ENCODE measurements around the gene NDUFB2. TPM values are rescaled to one million over a fixed set of nuclear protein-coding genes. Genes with fewer than 3 reads are reported as not detected.
A peak's percentile ranks its signal among the peaks of the same experiment; 100 is the strongest.
"Not testable (repeated sequence)": the region's sequence is repeated elsewhere in the genome, so short reads cannot be mapped to it uniquely, and the experiment has no call there.

The NDUFB2 gene
- total RNA-seq, 2 donors from 2014 or later = 128 to 147 TPM

DNA sequence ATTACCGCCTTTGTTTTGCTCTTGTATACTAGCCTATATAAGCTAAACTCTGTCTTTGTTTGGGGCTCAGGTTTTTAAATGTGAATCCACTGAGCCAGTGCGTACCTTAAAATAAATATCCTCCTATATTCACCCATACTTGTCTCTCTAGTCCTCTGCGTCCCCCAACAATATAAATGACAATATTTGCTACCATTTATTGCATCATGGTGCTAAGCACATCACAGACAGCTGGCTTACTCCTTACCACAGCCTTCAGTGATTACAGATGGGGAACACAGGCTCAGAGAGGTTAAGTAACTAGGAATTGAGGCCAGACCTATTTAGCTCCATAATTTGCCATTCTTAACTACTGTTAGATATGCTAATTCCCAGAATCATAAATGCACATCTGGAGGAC lies 27.2 kb upstream of the NDUFB2 start:
- ATAC-seq (no peak), DNase-seq (ENCODE audit: low spot score in 2 of 2) (no peak)
- Mint-ChIP-seq H3K36me3 (peaks cover 0 to 7% of the 10 kb centered on the region in 2 donors), H3K27ac (no peak overlapping the region), H3K9me3 (no peaks in the 10 kb centered on the region)

DNA sequence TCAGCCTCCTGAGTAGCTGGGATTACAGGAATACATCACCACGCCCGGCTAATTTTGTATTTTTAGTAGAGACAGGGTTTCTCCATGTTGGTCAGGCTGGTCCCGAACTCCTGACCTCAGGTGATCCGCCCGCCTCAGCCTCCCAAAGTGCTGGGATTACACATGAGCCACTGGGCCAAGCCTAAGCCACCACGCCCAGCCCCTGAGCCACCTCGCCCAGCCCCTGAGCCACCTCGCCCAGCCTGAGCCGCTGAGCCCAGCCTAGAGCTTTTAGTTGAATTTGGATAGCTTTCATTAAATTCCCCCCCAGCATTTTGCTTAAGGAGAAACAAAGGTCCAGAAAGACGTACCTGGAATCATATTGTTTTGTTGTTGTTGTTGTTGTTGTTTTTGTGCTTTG lies 26.6 kb upstream of the NDUFB2 start:
- not testable (repeated sequence) for DNase-seq (ENCODE audit: low spot score in 2 of 2); H3K36me3 Mint-ChIP-seq; ATAC-seq; H3K27ac Mint-ChIP-seq; H3K9me3 Mint-ChIP-seq

DNA sequence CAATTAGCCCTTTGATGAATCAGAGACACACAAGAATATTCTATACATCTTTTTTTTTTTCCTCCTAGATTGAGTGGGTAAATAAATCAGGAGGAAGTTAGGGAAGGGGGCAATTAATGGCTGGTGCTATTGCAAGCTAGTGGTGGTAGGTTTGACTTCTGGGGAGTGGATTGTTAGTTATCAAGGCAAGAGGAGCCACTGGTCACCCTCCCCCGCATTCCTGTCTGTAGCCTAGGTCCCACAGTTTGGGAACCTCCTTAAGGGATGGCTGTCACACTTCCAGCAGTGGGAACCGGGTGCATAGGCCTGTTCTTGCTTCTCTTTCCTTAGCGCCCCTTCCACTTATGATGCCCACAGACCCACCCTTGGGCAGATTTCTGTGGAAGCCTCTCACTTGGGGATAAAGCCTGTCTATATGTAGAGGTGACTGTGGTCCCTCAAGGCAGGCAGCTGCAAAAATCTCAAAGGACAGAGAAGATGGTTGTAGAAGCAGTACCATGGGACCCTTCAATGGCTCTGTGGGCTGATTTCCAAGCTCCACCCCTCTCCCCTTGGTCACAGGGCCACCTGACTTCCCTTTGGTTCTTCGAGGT lies 26.1 kb upstream of the NDUFB2 start:
- no peaks in the 10 kb centered on the region for H3K9me3 Mint-ChIP-seq
- H3K36me3 Mint-ChIP-seq = no peaks in the 10 kb centered on the region
- H3K27ac Mint-ChIP-seq = no peak overlapping the region
- no peak for ATAC-seq
- no peak for DNase-seq (ENCODE audit: low spot score in 2 of 2)

DNA sequence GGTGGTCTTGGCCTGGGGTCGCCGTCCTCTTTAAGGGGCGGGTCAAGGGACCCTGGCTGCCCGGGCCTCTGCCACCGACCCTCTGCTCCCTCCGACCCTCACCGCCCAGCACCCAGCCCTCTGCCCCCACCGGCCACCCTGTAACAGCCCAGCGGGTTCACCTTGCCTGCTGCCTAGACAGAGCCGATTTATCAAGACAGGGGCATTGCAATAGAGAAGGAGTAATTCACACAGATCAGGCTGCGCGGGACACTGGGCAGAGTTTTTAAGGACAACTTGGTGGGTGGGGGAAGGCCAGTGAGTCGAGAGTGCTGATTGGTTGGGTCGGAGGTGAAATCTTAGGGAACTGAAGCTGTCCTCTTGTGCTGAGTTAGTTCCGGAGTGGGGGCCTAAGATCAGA lies 24.5 kb upstream of the NDUFB2 start:
- H3K9me3 Mint-ChIP-seq = no peaks in the 10 kb centered on the region
- H3K27ac Mint-ChIP-seq = peak overlapping the region in 1 of 2 donors; percentile 64
- no peak for ATAC-seq
- DNase-seq (ENCODE audit: low spot score in 2 of 2) = no peak
- H3K36me3 Mint-ChIP-seq = no peaks in the 10 kb centered on the region

DNA sequence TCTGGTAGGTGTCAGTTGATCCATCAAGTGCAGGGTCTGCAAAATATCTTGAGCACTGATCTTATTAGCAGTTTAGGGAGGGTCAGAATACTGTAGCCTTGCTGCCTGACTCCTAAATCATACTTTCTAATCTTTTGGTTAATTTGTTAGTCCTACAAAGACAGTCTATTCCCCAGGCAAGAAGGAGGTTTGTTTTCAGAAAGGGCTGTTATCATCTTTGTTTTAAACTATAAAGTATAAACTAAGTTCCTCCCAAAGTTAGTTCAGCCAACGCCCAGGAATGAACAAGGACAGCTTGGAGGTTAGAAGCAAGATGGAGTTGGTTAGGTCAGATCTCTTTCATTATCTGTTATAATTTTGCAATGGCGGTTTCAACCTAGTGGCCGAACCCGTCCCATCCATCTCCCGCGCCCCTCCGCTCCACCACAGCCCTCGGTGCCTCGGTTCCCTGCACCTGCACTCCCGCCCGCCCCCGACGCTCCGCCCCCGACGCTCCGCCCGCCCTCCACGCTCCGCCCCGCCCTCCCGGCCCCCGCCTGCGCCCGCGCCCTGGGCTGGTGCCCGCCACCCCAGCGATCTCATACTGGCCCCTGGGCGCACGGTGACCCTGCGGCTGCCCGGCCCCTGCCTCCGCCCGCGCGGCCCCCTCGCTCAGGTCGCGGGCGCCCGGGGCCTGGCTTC lies 24.0 kb upstream of the NDUFB2 start, which contains the start of gene ADCK2:
ADCK2 (plus strand) TSS at position 564 of the 681 bp plus-strand sequence. CDS start 386 bp downstream, outside the sequence.
- peak; percentile 82 for ATAC-seq
- Mint-ChIP-seq H3K9me3 (no peaks in the 10 kb centered on the region), H3K36me3 (no peaks in the 10 kb centered on the region), H3K27ac (peak within 1 kb of the TSS; percentile 78 to 85)
- peak in 1 of 2 donors; percentile 61 for DNase-seq (ENCODE audit: low spot score in 2 of 2)

DNA sequence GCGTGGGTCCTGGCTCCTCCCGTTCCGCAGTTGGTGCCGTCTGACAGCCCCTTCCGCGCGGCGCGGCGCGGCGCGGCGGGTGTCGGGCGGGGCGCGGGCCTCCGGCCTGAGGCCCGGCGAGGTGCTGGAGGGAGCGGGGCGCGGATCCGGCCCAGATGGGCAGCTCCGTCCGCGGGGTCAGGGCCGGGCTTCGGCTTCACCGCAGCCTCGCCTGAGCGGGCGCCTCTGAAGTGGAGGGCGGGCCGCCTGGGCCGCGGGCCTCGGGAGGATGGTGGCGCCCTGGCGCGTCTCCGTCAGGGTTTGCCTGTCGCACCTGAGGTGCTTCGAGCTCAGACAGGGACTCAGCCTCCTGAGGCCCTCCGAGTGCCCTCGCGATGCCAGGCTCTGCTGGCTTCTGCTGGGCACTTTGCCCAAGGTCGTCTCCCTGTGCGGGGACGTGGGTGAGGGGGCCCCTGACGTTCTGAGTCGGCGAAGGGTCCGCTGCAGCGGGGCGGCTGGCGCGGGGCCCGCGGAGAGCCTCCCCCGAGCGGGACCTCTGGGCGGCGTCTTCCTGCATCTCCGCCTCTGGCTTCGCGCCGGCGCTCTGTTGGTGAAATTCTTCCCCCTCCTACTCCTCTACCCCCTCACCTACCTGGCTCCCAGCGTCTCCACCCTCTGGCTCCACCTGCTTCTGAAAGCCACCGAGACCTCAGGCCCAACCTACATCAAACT lies 23.3 kb upstream of the NDUFB2 start:
- H3K9me3 Mint-ChIP-seq = no peaks in the 10 kb centered on the region

DNA sequence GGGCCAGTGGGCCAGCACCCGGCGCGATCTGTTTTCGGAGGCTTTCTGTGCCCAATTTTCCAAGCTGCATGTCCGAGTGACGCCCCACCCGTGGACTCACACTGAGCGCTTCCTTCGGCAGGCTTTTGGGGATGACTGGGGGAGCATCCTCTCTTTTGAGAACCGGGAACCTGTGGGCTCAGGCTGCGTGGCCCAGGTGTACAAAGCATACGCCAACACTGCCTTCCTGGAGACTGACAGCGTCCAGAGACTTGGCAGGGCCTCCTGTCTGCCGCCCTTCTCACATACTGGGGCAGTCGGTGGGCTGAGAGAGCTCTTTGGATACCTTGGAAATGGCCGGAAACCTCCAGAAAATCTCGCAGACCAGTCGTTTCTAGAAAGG lies 22.7 kb upstream of the NDUFB2 start:
- Mint-ChIP-seq H3K36me3 (no peaks in the 10 kb centered on the region), H3K9me3 (no peaks in the 10 kb centered on the region), H3K27ac (peak overlapping the region; percentile 78 to 85)
- DNase-seq (ENCODE audit: low spot score in 2 of 2) (peak in 1 of 2 donors; percentile 8), ATAC-seq (peak in 1 of 2 donors; percentile 2)

More for the DNA sequence above, 23.3 kb upstream of the NDUFB2 start:
- no peaks in the 10 kb centered on the region for H3K36me3 Mint-ChIP-seq
- peak overlapping the region; percentile 78 to 85 for H3K27ac Mint-ChIP-seq
- DNase-seq (ENCODE audit: low spot score in 2 of 2) = peak; percentile 65 to 68
- peak; percentile 78 to 81 for ATAC-seq

DNA sequence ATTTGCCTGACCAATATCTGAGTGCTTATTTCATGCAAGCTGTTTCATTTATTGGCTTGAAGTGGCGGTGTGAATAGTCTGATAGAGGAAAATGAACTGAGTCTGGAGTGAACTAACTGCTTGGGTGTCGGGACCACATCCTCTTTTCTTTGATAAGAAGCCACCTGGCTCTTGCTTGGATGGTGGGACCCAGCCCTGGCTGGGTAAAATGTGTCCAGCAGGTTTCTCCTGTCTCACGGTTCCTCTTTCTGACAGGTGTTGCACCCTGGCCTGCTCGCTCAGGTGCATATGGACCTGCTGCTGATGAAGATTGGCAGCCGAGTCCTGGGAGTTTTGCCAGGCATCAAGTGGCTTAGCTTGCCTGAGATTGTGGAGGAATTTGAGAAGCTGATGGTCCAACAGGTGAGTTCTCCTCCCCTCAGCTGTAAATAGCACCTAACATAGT lies 22.1 kb upstream of the NDUFB2 start:
- peak overlapping the region in 1 of 2 donors; percentile 65 for H3K27ac Mint-ChIP-seq
- H3K9me3 Mint-ChIP-seq = no peaks in the 10 kb centered on the region
- peaks cover 0 to 6% of the 10 kb centered on the region in 2 donors for H3K36me3 Mint-ChIP-seq
- DNase-seq (ENCODE audit: low spot score in 2 of 2) (no peak), ATAC-seq (no peak)

DNA sequence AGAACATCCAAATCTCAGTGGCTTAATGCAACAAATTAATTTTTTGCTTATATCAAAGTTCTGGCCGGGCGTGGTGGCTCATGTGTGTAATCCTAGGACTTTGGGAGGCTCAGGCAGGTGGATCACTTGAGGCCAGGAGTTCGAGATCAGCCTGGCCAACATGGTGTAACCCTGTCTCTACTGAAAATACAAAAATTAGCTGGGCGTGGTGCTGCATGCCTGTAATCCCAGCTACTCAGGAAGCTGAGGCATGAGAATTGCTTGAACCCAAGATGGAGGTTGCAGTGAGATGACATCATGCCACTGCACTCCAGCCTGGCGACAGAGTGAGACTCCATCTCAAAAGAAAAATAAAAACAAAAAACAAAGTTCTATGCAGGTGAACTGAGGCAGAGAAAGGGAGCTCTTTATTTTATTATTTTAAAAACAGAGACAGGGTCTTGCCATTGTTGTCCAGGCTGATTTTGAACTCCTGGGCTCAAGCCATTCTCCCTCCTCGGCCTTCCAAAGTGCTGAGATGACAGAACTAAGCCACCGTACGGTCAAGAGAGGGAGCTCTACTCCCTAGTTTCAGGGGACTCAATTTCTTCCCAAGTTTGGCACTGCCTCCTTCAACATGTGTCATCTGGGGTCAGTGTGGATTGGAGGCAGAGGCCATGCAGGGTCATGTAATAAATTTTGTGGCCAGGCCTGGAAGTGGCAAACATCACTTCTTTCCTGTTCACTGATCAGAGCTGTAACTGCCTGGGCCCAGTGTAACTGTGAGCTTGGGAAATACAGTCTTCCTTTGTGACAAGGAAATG lies 21.4 kb upstream of the NDUFB2 start:
- no peak for DNase-seq (ENCODE audit: low spot score in 2 of 2)
- no peak for ATAC-seq
- Mint-ChIP-seq H3K9me3 (no peaks in the 10 kb centered on the region), H3K27ac (peak overlapping the region in 1 of 2 donors; percentile 65), H3K36me3 (peaks cover 0 to 6% of the 10 kb centered on the region in 2 donors)

DNA sequence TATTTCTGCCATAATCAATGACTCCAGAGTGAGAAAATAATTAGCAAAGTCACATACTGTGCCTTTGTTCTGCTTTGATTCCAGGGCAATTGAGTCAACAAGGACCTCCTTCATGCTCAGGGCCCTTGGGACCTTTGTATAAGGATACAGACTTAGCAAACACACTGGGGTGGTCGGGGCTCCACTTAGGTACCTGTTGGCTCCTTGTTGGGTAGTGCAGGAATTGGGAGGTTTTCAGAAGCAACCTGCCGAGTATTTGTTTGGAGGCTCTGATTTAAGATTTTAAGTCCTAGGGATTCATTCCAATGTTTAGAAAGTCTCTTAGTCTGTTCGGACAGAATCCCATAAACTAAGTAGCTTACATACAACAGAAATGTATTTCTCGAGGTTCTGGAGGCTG lies 20.8 kb upstream of the NDUFB2 start:
- Mint-ChIP-seq H3K36me3 (peaks cover 4 to 9% of the 10 kb centered on the region in 2 donors), H3K9me3 (no peaks in the 10 kb centered on the region), H3K27ac (peak overlapping the region in 1 of 2 donors; percentile 65)
- DNase-seq (ENCODE audit: low spot score in 2 of 2) (no peak), ATAC-seq (no peak)

DNA sequence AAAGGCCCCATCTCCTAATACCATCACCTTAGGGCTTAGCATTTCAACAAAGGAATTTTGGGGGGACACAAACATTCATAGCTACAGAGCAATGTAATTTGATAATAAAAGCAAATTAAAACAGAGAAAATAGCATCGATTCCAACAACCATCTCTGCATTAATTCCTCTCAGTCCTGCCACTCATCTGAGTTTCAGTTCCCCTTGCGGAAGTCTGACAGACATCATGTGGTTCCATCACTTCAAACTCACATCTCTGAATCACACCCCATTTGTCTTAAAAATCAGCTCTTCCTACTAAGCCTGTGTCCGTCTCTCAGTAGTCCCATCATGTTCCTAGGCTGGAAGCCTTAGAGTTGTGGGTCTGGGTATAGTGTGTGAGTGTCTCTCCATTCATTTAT lies 20.2 kb upstream of the NDUFB2 start:
- Mint-ChIP-seq H3K36me3 (peaks cover 7 to 15% of the 10 kb centered on the region in 2 donors), H3K27ac (peak overlapping the region in 1 of 2 donors; percentile 32), H3K9me3 (no peaks in the 10 kb centered on the region)
- DNase-seq (ENCODE audit: low spot score in 2 of 2) (no peak), ATAC-seq (no peak)

DNA sequence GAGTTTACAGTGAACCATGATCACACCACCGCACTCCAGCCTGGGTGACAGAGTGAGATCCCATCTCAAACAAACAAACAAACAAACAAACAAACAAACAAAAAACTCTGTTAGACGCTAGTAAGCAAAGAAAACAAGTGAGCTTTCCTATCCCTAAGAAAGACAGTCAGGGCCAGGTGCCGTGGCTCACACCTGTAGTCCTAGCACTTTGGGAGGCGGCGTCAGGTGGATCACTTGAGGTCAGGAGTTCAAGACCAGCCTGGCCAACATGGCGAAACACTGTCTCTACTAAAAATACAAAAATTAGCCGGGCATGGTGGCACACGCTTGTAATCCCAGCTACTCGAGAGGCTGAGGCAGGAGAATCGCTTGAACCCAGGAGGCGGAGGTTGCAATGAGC lies 19.6 kb upstream of the NDUFB2 start:
- peaks cover 10 to 15% of the 10 kb centered on the region in 2 donors for H3K36me3 Mint-ChIP-seq
- H3K27ac Mint-ChIP-seq = peak overlapping the region in 1 of 2 donors; percentile 32
- ATAC-seq; H3K9me3 Mint-ChIP-seq; DNase-seq (ENCODE audit: low spot score in 2 of 2): not testable (repeated sequence)

DNA sequence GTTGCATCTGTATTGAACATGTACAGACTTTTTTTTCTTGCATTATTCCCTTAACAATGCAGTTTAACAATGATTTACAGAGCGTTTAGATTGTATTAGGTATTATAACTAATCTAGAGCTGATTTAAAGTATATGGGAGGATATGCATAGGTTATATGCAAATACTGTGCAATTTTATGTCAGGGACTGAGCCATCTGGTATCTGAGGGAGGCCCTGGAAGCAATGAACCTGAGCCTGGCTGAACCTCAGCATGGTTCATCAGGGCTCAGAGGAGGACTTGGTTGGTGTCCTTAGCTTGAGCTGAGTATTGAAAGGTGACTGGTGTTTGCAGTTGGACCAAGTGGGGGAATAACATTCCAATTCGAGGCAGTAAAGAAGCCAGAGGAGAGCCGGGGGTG lies 19.0 kb upstream of the NDUFB2 start:
- peaks cover 12 to 15% of the 10 kb centered on the region in 2 donors for H3K36me3 Mint-ChIP-seq
- H3K27ac Mint-ChIP-seq = peak overlapping the region in 1 of 2 donors; percentile 3
- DNase-seq (ENCODE audit: low spot score in 2 of 2) (peak in 1 of 2 donors; percentile 35), ATAC-seq (no peak)
- H3K9me3 Mint-ChIP-seq = no peaks in the 10 kb centered on the region

DNA sequence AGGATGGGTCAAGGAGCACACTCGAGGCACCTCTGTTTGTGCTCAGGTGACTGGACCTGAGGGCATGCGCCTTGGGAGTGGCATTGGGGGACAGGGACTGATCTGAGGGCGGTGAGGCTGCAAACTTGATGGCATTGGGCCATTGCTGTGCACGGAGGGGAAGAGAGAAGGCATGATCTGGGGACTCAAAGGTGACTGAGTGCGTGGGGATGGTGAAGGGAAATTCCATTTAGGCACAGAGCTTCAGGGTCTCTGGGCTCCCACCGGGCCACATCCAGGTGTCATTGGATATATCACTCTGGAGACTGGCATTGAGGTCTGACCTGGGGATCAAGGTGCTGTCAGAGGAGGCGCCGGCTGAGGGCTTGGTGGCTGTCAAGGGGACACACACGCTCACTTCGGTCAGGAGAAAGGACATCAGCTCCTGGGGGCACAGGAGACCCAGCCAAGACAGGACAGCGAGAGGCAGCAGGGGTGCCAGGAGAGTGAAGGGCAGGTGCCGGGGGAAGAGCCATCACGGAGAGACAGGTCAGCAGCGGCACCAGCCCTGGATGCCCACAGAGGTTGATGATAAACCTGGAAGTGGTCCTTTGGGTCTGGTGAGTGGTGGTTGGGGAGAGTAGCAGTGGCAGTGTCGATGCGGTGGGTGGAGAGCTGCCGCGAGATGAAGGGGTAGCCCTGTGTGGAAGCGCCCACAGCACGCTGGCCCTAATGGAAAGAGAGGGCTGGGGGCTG lies 18.3 kb upstream of the NDUFB2 start:
- Mint-ChIP-seq H3K9me3 (no peaks in the 10 kb centered on the region), H3K27ac (peak overlapping the region in 1 of 2 donors; percentile 3), H3K36me3 (peaks cover 12 to 15% of the 10 kb centered on the region in 2 donors)
- DNase-seq (ENCODE audit: low spot score in 2 of 2) = peak in 1 of 2 donors; percentile 48
- ATAC-seq = no peak

DNA sequence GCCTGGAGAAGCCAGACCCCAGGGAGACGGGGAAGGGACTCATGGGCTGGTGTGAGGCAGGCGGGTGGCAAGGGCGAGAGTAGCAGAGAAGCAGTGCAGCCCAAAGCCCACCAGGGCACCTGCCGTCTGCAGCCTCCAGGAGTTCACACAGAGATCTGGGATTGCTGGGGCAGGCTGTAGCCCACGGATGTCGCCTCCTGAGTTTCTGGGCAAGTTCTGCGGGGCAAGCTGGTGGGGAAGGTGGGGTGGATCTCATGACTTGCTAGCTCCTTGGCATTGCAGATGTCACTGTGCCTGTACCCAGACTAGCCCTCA lies 17.7 kb upstream of the NDUFB2 start:
- H3K9me3 Mint-ChIP-seq = no peaks in the 10 kb centered on the region
- ATAC-seq (no peak), DNase-seq (ENCODE audit: low spot score in 2 of 2) (peak in 1 of 2 donors; percentile 48)
- H3K36me3 Mint-ChIP-seq = peaks cover 12 to 15% of the 10 kb centered on the region in 2 donors
- H3K27ac Mint-ChIP-seq = peak overlapping the region in 1 of 2 donors; percentile 3

DNA sequence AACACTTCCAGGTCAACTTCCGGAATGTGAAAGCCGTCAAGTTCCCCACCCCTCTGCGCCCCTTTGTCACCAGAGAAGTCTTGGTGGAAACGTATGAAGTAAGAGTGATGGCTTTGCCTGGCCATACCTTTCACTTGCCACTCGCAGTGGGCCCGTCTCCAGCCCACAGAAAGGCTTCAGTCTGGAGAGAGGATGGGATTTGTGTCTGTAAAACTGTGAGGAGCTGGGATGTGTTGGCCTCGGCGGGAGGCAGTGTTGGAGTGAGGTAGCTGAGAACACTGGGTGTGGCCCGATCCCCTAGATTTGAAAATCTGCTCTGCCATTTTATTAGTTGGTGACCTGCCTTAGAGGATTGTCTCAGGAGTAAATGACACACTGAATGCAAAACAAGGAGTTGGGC lies 17.3 kb upstream of the NDUFB2 start:
- Mint-ChIP-seq H3K9me3 (no peaks in the 10 kb centered on the region), H3K36me3 (peaks cover 12 to 15% of the 10 kb centered on the region in 2 donors), H3K27ac (no peak overlapping the region)
- DNase-seq (ENCODE audit: low spot score in 2 of 2) (no peak), ATAC-seq (no peak)
